Fibroblast of lung (primary cell): ENCODE data around the gene BROX.

Experiments used
- EZH2 ChIP-seq: IDR thresholded peaks from 2 replicates; pipeline ENCODE4 v1.5.1; 2012; ENCODE audit warnings: low read length, control low read depth, mild to moderate bottlenecking; ENCODE audit errors: missing control alignments
- TF ChIP-seq, protein P1 (sequence below), 2 donors: IDR thresholded peaks in 1 of 2; conservative IDR thresholded peaks in 1 of 2; 1 replicate in 1 of 2; 2 replicates in 1 of 2; pipeline ENCODE4 v1.5.1; 2011 to 2012; ENCODE audit warnings: low read length in 2 of 2, control low read depth in 1 of 2, inconsistent platforms in 1 of 2, low read depth in 1 of 2, mild to moderate bottlenecking in 1 of 2

GRCh38 chr1:222706815-222707214 is 5.5 kb upstream of the BROX start:
- TF ChIP-seq, protein P1, sequence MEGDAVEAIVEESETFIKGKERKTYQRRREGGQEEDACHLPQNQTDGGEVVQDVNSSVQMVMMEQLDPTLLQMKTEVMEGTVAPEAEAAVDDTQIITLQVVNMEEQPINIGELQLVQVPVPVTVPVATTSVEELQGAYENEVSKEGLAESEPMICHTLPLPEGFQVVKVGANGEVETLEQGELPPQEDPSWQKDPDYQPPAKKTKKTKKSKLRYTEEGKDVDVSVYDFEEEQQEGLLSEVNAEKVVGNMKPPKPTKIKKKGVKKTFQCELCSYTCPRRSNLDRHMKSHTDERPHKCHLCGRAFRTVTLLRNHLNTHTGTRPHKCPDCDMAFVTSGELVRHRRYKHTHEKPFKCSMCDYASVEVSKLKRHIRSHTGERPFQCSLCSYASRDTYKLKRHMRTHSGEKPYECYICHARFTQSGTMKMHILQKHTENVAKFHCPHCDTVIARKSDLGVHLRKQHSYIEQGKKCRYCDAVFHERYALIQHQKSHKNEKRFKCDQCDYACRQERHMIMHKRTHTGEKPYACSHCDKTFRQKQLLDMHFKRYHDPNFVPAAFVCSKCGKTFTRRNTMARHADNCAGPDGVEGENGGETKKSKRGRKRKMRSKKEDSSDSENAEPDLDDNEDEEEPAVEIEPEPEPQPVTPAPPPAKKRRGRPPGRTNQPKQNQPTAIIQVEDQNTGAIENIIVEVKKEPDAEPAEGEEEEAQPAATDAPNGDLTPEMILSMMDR (conservative IDR thresholded peaks at IDR 0.05 in 1 of 2, IDR thresholded peaks at IDR 0.05 in 1 of 2; ENCODE audit: low read depth in 1 of 2, low read length in 2 of 2), result no peak
- no peak for TF ChIP-seq EZH2
